Measurements from ENCODE around the gene AGPAT4.

The AGPAT4 gene

DNA sequence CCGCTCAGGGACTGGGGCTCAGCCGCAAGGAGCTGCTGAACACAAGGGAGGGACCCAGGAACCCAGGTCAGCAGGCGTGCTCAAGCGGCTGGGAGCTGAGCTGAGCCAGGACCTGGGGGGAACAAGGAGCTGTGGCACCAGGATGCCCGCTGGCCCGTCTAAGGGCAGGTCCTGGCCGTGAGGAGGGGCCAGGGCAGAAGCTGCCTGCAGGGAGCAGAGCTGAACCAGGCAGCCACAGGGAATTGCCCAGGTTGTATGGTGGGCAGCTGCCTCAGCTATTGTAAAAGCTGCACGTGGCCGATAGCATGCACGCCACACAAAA, 133.3 kb downstream of the AGPAT4 start:
- Histone ChIP-seq H3K9ac (ENCODE audit: low read depth, low read length, poor library complexity, severe bottlenecking) (no peak overlapping the region), H3F3A (ENCODE audit: low read depth) (no peaks in the 10 kb centered on the region), H3K9me3 (ENCODE audit: insufficient read depth, low read depth, low read length) (no peaks in the 10 kb centered on the region), H3K27me3 (ENCODE audit: insufficient read depth, low read length, poor library complexity, severe bottlenecking) (no peaks in the 10 kb centered on the region), H3K4me3 (ENCODE audit: low read length, poor library complexity, severe bottlenecking) (no peak overlapping the region), H3K9me2 (replicated peaks; ENCODE audit: low read depth, low read length) (no peaks in the 10 kb centered on the region), H2AFZ (ENCODE audit: low read length) (no peak overlapping the region), H4K20me1 (ENCODE audit: insufficient read depth, low read length, poor library complexity, severe bottlenecking) (no peaks in the 10 kb centered on the region), H3K4me1 (ENCODE audit: insufficient read depth, low read length, poor library complexity, severe bottlenecking) (no peaks in the 10 kb centered on the region), H3K4me2 (ENCODE audit: low read depth, low read length, poor library complexity, severe bottlenecking) (no peak overlapping the region), H3K36me3 (ENCODE audit: insufficient read depth, low read length) (no peaks in the 10 kb centered on the region), H3K79me2 (ENCODE audit: insufficient read depth, low read length) (no peaks in the 10 kb centered on the region)
- TF ChIP-seq, protein P1, sequence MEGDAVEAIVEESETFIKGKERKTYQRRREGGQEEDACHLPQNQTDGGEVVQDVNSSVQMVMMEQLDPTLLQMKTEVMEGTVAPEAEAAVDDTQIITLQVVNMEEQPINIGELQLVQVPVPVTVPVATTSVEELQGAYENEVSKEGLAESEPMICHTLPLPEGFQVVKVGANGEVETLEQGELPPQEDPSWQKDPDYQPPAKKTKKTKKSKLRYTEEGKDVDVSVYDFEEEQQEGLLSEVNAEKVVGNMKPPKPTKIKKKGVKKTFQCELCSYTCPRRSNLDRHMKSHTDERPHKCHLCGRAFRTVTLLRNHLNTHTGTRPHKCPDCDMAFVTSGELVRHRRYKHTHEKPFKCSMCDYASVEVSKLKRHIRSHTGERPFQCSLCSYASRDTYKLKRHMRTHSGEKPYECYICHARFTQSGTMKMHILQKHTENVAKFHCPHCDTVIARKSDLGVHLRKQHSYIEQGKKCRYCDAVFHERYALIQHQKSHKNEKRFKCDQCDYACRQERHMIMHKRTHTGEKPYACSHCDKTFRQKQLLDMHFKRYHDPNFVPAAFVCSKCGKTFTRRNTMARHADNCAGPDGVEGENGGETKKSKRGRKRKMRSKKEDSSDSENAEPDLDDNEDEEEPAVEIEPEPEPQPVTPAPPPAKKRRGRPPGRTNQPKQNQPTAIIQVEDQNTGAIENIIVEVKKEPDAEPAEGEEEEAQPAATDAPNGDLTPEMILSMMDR (conservative IDR thresholded peaks at IDR 0.05; ENCODE audit: low read length), result no peak

DNA sequence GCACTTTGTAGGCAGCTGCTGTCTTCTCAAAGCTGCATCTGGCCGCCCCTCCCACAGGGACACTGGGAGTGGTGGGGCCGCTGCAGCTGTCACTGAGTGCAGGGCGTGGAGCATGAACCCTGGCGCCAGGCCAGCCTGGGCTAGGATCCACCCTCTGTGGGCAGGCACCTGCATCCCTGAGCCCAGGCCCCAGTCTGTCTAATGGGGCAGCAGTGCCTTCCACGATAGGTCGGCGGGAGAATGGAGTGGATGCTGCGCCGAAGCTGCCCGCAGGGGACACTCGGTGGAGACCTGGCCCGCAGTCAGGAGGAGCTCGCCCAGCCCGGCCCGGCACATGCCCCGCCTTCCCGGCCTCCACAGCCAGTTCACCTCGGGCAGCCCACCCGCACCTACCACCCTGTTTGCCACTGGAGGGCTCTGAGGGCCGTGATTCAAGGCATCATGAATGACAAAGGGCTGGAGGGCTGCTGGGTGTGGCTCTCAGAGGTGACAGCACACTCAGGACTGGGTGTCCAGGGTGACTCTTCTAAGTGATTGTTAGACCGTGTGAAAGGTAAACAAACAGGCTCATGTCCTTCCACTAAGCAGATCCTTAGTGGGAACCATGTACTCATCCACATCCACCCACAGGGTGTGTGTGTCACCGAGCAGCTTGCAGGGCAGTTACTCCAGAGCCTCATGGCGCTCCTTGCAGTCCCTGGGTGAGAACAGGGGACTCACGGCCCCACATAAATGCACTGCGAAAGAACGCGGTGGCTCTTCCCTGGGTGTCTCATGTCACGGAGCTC, 133.9 kb downstream of the AGPAT4 start:
- Histone ChIP-seq H3K4me2 (ENCODE audit: low read depth, low read length, poor library complexity, severe bottlenecking) (no peak overlapping the region), H3K36me3 (ENCODE audit: insufficient read depth, low read length) (no peaks in the 10 kb centered on the region), H3K4me1 (ENCODE audit: insufficient read depth, low read length, poor library complexity, severe bottlenecking) (no peaks in the 10 kb centered on the region), H3K9me3 (ENCODE audit: insufficient read depth, low read depth, low read length) (no peaks in the 10 kb centered on the region), H3K79me2 (ENCODE audit: insufficient read depth, low read length) (no peaks in the 10 kb centered on the region), H3K9ac (ENCODE audit: low read depth, low read length, poor library complexity, severe bottlenecking) (no peak overlapping the region), H3K27me3 (ENCODE audit: insufficient read depth, low read length, poor library complexity, severe bottlenecking) (no peaks in the 10 kb centered on the region), H2AFZ (ENCODE audit: low read length) (no peak overlapping the region), H4K20me1 (ENCODE audit: insufficient read depth, low read length, poor library complexity, severe bottlenecking) (no peaks in the 10 kb centered on the region), H3K9me2 (replicated peaks; ENCODE audit: low read depth, low read length) (no peaks in the 10 kb centered on the region), H3K4me3 (ENCODE audit: low read length, poor library complexity, severe bottlenecking) (no peak overlapping the region), H3F3A (ENCODE audit: low read depth) (no peaks in the 10 kb centered on the region)
- TF ChIP-seq, protein P1 (conservative IDR thresholded peaks at IDR 0.05; ENCODE audit: low read length), result no peak
- TF ChIP-seq EZH2phosphoT487 (IDR thresholded peaks at IDR 0.05; ENCODE audit: borderline replicate concordance), result no peak

DNA sequence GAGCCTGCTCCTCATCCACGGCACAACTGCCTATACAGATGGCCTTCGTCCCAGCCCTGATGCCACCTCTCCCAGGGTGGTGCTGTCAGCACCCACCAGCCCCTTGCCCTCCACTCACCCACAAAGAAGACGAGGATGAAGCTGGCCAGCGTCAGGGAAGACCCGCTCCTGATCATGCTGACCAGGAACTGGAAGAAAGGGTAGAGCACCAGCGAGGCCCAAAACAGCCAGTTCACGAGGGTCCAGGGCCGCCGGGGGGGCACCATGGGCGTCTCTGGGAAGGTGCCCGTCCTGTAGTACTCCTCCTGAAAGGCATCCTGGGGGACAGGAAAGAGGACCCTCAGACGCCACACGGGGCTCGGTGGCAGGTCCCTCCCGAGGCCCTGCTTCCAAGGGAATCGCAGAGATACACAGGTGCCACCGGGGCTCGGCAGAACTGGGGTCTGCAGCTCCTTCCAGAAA, 134.5 kb downstream of the AGPAT4 start:
- H3K79me2 ChIP-seq (ENCODE audit: insufficient read depth, low read length), result no peaks in the 10 kb centered on the region
- no peaks in the 10 kb centered on the region for H3F3A ChIP-seq (ENCODE audit: low read depth)
- no peak overlapping the region for H2AFZ ChIP-seq (ENCODE audit: low read length)
- no peak overlapping the region for H3K4me2 ChIP-seq (ENCODE audit: low read depth, low read length, poor library complexity, severe bottlenecking)
- H4K20me1 ChIP-seq (ENCODE audit: insufficient read depth, low read length, poor library complexity, severe bottlenecking), result no peaks in the 10 kb centered on the region
- no peaks in the 10 kb centered on the region for H3K9me3 ChIP-seq (ENCODE audit: insufficient read depth, low read depth, low read length)
- H3K4me3 ChIP-seq (ENCODE audit: low read length, poor library complexity, severe bottlenecking), result no peak overlapping the region
- no peak for TF ChIP-seq EZH2phosphoT487 (IDR thresholded peaks at IDR 0.05; ENCODE audit: borderline replicate concordance)
- TF ChIP-seq, protein P1 (conservative IDR thresholded peaks at IDR 0.05; ENCODE audit: low read length), result no peak
- no peaks in the 10 kb centered on the region for H3K9me2 ChIP-seq (replicated peaks; ENCODE audit: low read depth, low read length)
- no peaks in the 10 kb centered on the region for H3K27me3 ChIP-seq (ENCODE audit: insufficient read depth, low read length, poor library complexity, severe bottlenecking)
- no peaks in the 10 kb centered on the region for H3K4me1 ChIP-seq (ENCODE audit: insufficient read depth, low read length, poor library complexity, severe bottlenecking)
- no peaks in the 10 kb centered on the region for H3K36me3 ChIP-seq (ENCODE audit: insufficient read depth, low read length)
- no peak overlapping the region for H3K9ac ChIP-seq (ENCODE audit: low read depth, low read length, poor library complexity, severe bottlenecking)
